AG04450 (cell line): ENCODE data around the gene WLS. TPM values are rescaled to one million over a fixed set of nuclear protein-coding genes. Genes with fewer than 3 reads are reported as not detected.

Source experiments
- CTCF ChIA-PET: fragments of 300-600, 350-600 bp; formaldehyde crosslinking; extraction: SDS; loops from one replicate; lab custom pipeline; 2022; ENCODE audit warnings: antibody characterized with exemption, inconsistent platforms; lab: Charles Lee
- POLR2A ChIA-PET: fragments of 350-600 bp; formaldehyde crosslinking; extraction: SDS; loops from one replicate; lab custom pipeline; 2021; ENCODE audit warnings: antibody characterized with exemption, inconsistent platforms; lab: Yijun Ruan, JAX
- DNase-seq: peaks from one replicate; pipeline ENCODE4 v3.0.0-alpha.2; 2011; ENCODE audit warnings: low read depth, low spot score
- H3K27ac ChIP-seq: one replicate; pipeline ENCODE4 v1.5.1; 2012; ENCODE audit warnings: low read depth, low read length, control low read depth
- H3K27me3 ChIP-seq: one replicate; pipeline ENCODE4 v1.6.0; 2012; ENCODE audit warnings: low read length; ENCODE audit not compliant: control insufficient read depth, insufficient read depth
- H3K4me3 ChIP-seq: 2 replicates; pipeline ENCODE4 v1.5.1; 2011; ENCODE audit warnings: mild to moderate bottlenecking, low read depth, low read length, control low read depth
- H3K9me3 ChIP-seq: 2 replicates; pipeline ENCODE4 v1.5.1; 2012; ENCODE audit warnings: low read length; ENCODE audit not compliant: control insufficient read depth, insufficient read depth
- CTCF ChIP-seq: IDR thresholded peaks from 2 replicates; pipeline ENCODE4 v1.5.1; 2011; ENCODE audit warnings: low read depth, low read length, control low read depth, inconsistent platforms
- polyA plus RNA-seq: library from polyadenylated mRNA; depleted of rRNA; stranded (reverse); fragments of >200 nt; gene quantifications from 2 replicates; pipeline ENCODE4 v1.2.3, GENCODE V29; 2011

The WLS gene
- polyA plus RNA-seq, 1 experiment: 391 TPM

- no peak for TF ChIP-seq CTCF
- POLR2A ChIA-PET: interaction anchor here (1.0 to 2.7 kb wide), 5 partner anchors 24 to 189 kb away, joined by 3 to 14 read pairs (median 6); partner anchors contain the start of gene WLS
- no peaks in the 10 kb centered on the region for H3K9me3 ChIP-seq
- CTCF ChIA-PET: interaction anchor here (0.6 to 3.1 kb wide), 8 partner anchors 22 to 301 kb away, joined by 3 to 19 read pairs (median 6); no protein-coding TSS in a partner anchor
- H3K27me3 ChIP-seq: no peaks in the 10 kb centered on the region
- no peak for DNase-seq
- H3K4me3 ChIP-seq: no peak overlapping the region
- H3K27ac ChIP-seq: peak overlapping the region; percentile 58
Measured at GRCh38 chr1:68142036-68142435, 90.3 kb downstream of the WLS start.

GRCh38 chr1:68141071-68142021 is 91.0 kb downstream of the WLS start:
- ChIA-PET POLR2A (interaction anchor here (0.7 to 2.7 kb wide), 6 partner anchors 25 to 189 kb away, joined by 3 to 14 read pairs (median 5); partner anchors contain the start of gene WLS), CTCF (interaction anchor here (0.6 to 3.1 kb wide), 10 partner anchors 21 to 570 kb away, joined by 3 to 19 read pairs (median 6); no protein-coding TSS in a partner anchor)
- Histone ChIP-seq H3K9me3 (no peaks in the 10 kb centered on the region), H3K4me3 (no peak overlapping the region), H3K27ac (peak overlapping the region; percentile 58), H3K27me3 (no peaks in the 10 kb centered on the region)
- no peak for TF ChIP-seq CTCF
- DNase-seq: no peak

GRCh38 chr1:68140536-68140935 is 91.8 kb downstream of the WLS start:
- POLR2A ChIA-PET: interaction anchor here (2.7 kb wide), 1 partner anchor 92 kb away, joined by 14 read pairs; the partner anchor contains the start of gene WLS
- no peak for TF ChIP-seq CTCF
- Histone ChIP-seq H3K4me3 (no peak overlapping the region), H3K9me3 (no peaks in the 10 kb centered on the region), H3K27me3 (no peaks in the 10 kb centered on the region), H3K27ac (no peak overlapping the region)
- DNase-seq: no peak
- CTCF ChIA-PET: interaction anchor here (0.6 to 3.1 kb wide), 3 partner anchors 21 to 569 kb away, joined by 4 to 19 read pairs (median 4); no protein-coding TSS in a partner anchor

- CTCF ChIA-PET: no interaction called here
- no peaks in the 10 kb centered on the region for H3K9me3 ChIP-seq
- H3K27me3 ChIP-seq: no peaks in the 10 kb centered on the region
- POLR2A ChIA-PET: no interaction called here
- no peak overlapping the region for H3K4me3 ChIP-seq
- no peak for DNase-seq
- no peak overlapping the region for H3K27ac ChIP-seq
- TF ChIP-seq CTCF: no peak
Measured at GRCh38 chr1:68136187-68136586, 96.1 kb downstream of the WLS start.
